Measurements from ENCODE around the gene ARHGEF11. TPM values are rescaled to one million over a fixed set of nuclear protein-coding genes. Genes with fewer than 3 reads are reported as not detected.

Gene ARHGEF11
- total and polyA plus RNA-seq, 8 donors: 6.6 to 125 (median 32.7) TPM

DNA sequence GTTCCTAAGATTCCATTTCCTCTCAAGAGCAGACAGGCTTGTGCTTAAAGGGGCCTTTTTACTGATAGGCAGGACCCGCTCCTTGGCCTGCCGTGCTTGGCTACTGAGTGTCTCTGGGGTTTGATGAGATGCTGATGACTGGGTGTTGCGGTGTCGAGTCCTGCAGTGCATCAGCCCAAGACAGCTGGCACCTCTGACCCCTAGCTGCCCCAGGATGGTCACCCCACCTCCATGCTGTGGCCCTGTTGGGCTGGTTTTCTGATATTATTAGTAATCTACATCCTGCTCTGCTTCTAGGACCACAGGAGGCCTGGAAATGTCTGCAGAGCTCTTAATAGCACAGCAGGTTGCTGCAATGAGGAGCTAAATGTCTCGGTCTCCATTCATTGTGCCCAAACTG is 96.4 kb downstream of the ARHGEF11 start:
- no peaks in the 10 kb centered on the region for H3K9me3 ChIP-seq
- no peak for TF ChIP-seq POLR2A (IDR thresholded peaks at IDR 0.05)
- no peak for TF ChIP-seq EP300 (IDR thresholded peaks at IDR 0.05)

DNA sequence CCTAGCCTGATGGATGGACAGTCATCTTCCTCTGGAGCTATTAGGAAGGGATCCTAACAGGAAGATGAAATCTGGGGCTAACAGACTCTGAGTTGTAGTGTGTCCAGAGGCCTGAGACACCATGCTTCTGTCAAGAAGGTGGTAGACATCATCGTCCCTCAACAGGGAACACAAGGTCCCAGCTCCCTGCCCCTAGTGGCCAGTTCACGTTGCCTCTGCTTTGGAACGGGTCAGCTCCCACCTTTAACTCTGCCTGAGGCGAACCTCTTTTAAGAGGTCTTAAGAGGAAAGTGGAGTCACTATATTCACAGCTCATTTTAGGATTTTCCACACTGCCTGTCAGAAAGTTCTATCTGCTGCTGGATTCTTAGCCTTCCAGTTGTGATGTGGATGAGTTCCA is 96.8 kb downstream of the ARHGEF11 start:
- no peaks in the 10 kb centered on the region for H3K27me3 ChIP-seq
- TF ChIP-seq POLR2A (IDR thresholded peaks at IDR 0.05): no peak
- TF ChIP-seq POLR2AphosphoS5 (IDR thresholded peaks at IDR 0.05): no peak
- TF ChIP-seq, protein P1, sequence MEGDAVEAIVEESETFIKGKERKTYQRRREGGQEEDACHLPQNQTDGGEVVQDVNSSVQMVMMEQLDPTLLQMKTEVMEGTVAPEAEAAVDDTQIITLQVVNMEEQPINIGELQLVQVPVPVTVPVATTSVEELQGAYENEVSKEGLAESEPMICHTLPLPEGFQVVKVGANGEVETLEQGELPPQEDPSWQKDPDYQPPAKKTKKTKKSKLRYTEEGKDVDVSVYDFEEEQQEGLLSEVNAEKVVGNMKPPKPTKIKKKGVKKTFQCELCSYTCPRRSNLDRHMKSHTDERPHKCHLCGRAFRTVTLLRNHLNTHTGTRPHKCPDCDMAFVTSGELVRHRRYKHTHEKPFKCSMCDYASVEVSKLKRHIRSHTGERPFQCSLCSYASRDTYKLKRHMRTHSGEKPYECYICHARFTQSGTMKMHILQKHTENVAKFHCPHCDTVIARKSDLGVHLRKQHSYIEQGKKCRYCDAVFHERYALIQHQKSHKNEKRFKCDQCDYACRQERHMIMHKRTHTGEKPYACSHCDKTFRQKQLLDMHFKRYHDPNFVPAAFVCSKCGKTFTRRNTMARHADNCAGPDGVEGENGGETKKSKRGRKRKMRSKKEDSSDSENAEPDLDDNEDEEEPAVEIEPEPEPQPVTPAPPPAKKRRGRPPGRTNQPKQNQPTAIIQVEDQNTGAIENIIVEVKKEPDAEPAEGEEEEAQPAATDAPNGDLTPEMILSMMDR (IDR thresholded peaks at IDR 0.05): no peak
- no peak for TF ChIP-seq EP300 (IDR thresholded peaks at IDR 0.05)
- peaks cover 72 to 100% (median 100%) of the 10 kb centered on the region in 4 donors for H3K36me3 ChIP-seq
- H3K9me3 ChIP-seq: no peaks in the 10 kb centered on the region
- no peak overlapping the region for H3K27ac ChIP-seq
- DNase-seq: no peak
- intact Hi-C loops (cut with DNase I; ENCODE audit: low total_unique reads): no loop called here
- no peak overlapping the region for H3K4me3 ChIP-seq
- 70 to 100% (median 73%) methylated on average over 1 to 4 of the region's 4 CpGs for WGBS, 5 donors
- no peaks in the 10 kb centered on the region for H3K4me1 ChIP-seq

More for the DNA sequence above, 96.4 kb downstream of the ARHGEF11 start:
- intact Hi-C loops (cut with DNase I; ENCODE audit: low total_unique reads): no loop called here
- Histone ChIP-seq H3K36me3 (peaks cover 68 to 100% (median 100%) of the 10 kb centered on the region in 4 donors), H3K4me3 (no peak overlapping the region), H3K27ac (no peak overlapping the region), H3K27me3 (no peaks in the 10 kb centered on the region), H3K4me1 (no peaks in the 10 kb centered on the region)
- WGBS, 5 donors: 86 to 96% (median 91%) methylated on average over 5 of the region's 5 CpGs
- no peak for DNase-seq

DNA sequence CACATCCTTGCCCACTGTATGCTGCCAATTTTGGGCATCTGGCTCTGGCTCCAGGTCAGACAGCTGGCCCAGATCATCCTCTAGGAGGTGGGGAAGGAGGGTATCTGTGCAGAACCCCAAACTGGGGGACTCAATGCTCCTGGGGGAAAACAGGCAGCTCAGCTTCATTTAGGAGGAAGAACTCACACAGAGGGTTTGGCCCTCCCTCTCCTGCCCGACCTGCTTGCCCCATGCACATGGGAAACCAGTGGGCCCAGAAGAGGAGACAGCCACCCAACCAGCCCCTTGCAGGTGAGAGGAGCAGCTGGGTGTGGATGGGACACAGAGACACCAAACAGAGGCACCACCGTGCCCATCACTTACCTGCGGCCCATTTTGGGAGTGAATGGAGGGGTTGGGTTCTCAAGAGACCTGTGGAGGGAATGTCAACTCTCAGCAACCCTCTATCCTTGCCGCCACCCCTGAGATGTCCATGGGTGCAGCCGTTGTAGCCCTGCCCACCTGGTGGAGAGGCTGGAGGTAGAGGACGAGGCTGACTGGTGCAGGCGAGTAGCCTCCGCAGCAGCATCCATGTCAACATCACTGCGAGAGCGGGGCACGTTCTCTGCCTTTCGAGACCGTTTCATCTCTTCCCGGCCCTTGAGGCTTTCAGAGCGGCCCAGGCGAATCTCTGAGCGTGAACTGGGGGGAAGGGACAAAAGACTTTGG is 97.6 kb downstream of the ARHGEF11 start:
- Histone ChIP-seq H3K9me3 (no peaks in the 10 kb centered on the region), H3K4me3 (no peak overlapping the region), H3K36me3 (peaks cover 78 to 100% (median 100%) of the 10 kb centered on the region in 4 donors), H3K4me1 (no peaks in the 10 kb centered on the region), H3K27ac (no peak overlapping the region), H3K27me3 (no peaks in the 10 kb centered on the region)
- intact Hi-C loops (cut with DNase I; ENCODE audit: low total_unique reads): no loop called here
- no peak for DNase-seq
- WGBS, 5 donors: 94 to 97% (median 95%) methylated on average over 16 to 17 of the region's 17 CpGs
- TF ChIP-seq POLR2A (IDR thresholded peaks at IDR 0.05) (no peak), POLR2AphosphoS5 (IDR thresholded peaks at IDR 0.05) (no peak), EP300 (IDR thresholded peaks at IDR 0.05) (no peak)
- TF ChIP-seq, protein P1 (IDR thresholded peaks at IDR 0.05): no peak

DNA sequence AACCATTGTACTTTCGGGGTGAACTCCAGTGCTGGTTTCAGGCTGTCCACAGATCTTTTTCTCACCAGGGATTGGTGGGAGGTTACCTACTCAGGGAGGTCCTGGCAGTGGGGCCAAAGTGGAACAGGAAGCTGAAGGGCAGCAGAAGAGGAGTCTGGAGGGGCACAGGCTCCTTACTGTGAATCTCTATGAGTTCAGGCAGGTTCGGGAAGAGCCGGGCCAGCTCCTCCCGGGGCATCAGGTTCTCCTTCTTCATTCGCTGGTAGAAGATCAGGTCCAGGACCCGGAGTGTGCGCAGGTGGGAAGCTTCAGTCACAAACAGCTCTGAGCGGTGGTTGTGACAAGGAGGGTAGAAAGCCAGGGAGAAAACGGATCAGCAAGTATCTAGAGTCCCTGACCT is 98.4 kb downstream of the ARHGEF11 start:
- TF ChIP-seq, protein P1 (IDR thresholded peaks at IDR 0.05): no peak
- TF ChIP-seq POLR2A (IDR thresholded peaks at IDR 0.05) (no peak), POLR2AphosphoS5 (IDR thresholded peaks at IDR 0.05) (no peak), EP300 (IDR thresholded peaks at IDR 0.05) (no peak)
- H3K36me3 ChIP-seq: peaks cover 80 to 100% (median 100%) of the 10 kb centered on the region in 4 donors
- H3K9me3 ChIP-seq: no peaks in the 10 kb centered on the region
- DNase-seq: no peak
- H3K27me3 ChIP-seq: no peaks in the 10 kb centered on the region
- H3K4me1 ChIP-seq: no peaks in the 10 kb centered on the region
- no peak overlapping the region for H3K4me3 ChIP-seq
- intact Hi-C loops (cut with DNase I; ENCODE audit: low total_unique reads): no loop called here
- H3K27ac ChIP-seq: no peak overlapping the region
- WGBS, 5 donors: 95 to 97% (median 96%) methylated on average over 9 of the region's 9 CpGs
